H9 (cell line): ENCODE data around the gene MYH2. TPM values are rescaled to one million over a fixed set of nuclear protein-coding genes. Genes with fewer than 3 reads are reported as not detected.

Experiments
- DNase-seq: peaks from one replicate; pipeline ENCODE4 v3.0.0-alpha.2; 2017
- H2AFZ ChIP-seq: one replicate; pipeline ENCODE4 v1.6.1; 2013; ENCODE audit warnings: mild to moderate bottlenecking, low read length, control low read depth, moderate library complexity
- H2AK5ac ChIP-seq: 2 replicates; pipeline ENCODE4 v1.6.1; 2013; ENCODE audit warnings: low read length, control low read depth, mixed read lengths; ENCODE audit not compliant: insufficient read length
- H2BK120ac ChIP-seq: one replicate; pipeline ENCODE4 v1.6.1; 2013; ENCODE audit warnings: low read depth, mild to moderate bottlenecking, low read length, control low read depth, inconsistent platforms; ENCODE audit not compliant: poor library complexity, severe bottlenecking
- H2BK12ac ChIP-seq: 2 replicates; pipeline ENCODE4 v1.6.1; 2013; ENCODE audit warnings: low read length, control low read depth, mixed read lengths, low read depth; ENCODE audit not compliant: insufficient read length
- H2BK15ac ChIP-seq: 2 replicates; pipeline ENCODE4 v1.6.1; 2013; ENCODE audit warnings: low read depth, low read length, control low read depth
- H2BK20ac ChIP-seq: one replicate; pipeline ENCODE4 v1.6.1; 2013; ENCODE audit warnings: low read depth, mild to moderate bottlenecking, low read length, control low read depth, inconsistent platforms; ENCODE audit not compliant: poor library complexity, severe bottlenecking
- H2BK5ac ChIP-seq: 2 replicates; pipeline ENCODE4 v1.6.1; 2013; ENCODE audit warnings: low read length, control low read depth, mixed read lengths; ENCODE audit not compliant: insufficient read length
- H3K14ac ChIP-seq: 2 replicates; pipeline ENCODE4 v1.6.1; 2013; ENCODE audit warnings: low read length, control low read depth; ENCODE audit not compliant: insufficient read depth
- H3K18ac ChIP-seq: 2 replicates; pipeline ENCODE4 v1.6.1; 2013; ENCODE audit warnings: low read depth, mild to moderate bottlenecking, mixed read lengths, low read length, control low read depth; ENCODE audit not compliant: insufficient read length
- H3K23ac ChIP-seq: 2 replicates; pipeline ENCODE4 v1.6.1; 2013; ENCODE audit warnings: low read length, control low read depth, mixed read lengths, low read depth; ENCODE audit not compliant: insufficient read length
- H3K23me2 ChIP-seq: 2 replicates; pipeline ENCODE4 v1.6.1; 2013; ENCODE audit warnings: low read depth, mild to moderate bottlenecking, mixed read lengths, low read length, control low read depth; ENCODE audit not compliant: insufficient read length, poor library complexity, severe bottlenecking
- H3K27ac ChIP-seq: 2 replicates; pipeline ENCODE4 v1.5.1; 2013; ENCODE audit warnings: low read length, control low read depth, mixed read lengths, low read depth; ENCODE audit not compliant: insufficient read length
- H3K27me3 ChIP-seq: 2 replicates; pipeline ENCODE4 v1.6.1; 2013; ENCODE audit warnings: low read length, control low read depth, inconsistent platforms; ENCODE audit not compliant: insufficient read depth
- H3K4ac ChIP-seq: 2 replicates; pipeline ENCODE4 v1.6.1; 2013; ENCODE audit warnings: low read depth, mild to moderate bottlenecking, control low read depth, inconsistent platforms, low read length, moderate library complexity
- H3K4me1 ChIP-seq: 2 replicates; pipeline ENCODE4 v1.6.1; 2013; ENCODE audit warnings: low read length, control low read depth, inconsistent platforms; ENCODE audit not compliant: insufficient read depth
- H3K4me2 ChIP-seq: 2 replicates; pipeline ENCODE4 v1.6.1; 2013; ENCODE audit warnings: low read length, control low read depth, mixed read lengths; ENCODE audit not compliant: insufficient read length, insufficient read depth
- H3K56ac ChIP-seq: 2 replicates; pipeline ENCODE4 v1.6.1; 2013; ENCODE audit warnings: low read depth, mild to moderate bottlenecking, mixed read lengths, low read length, control low read depth; ENCODE audit not compliant: insufficient read length
- H3K79me1 ChIP-seq: 2 replicates; pipeline ENCODE4 v1.6.1; 2013; ENCODE audit warnings: low read depth, mild to moderate bottlenecking, moderate library complexity, low read length, control low read depth, inconsistent platforms; ENCODE audit not compliant: insufficient read depth, poor library complexity, severe bottlenecking
- H3K79me2 ChIP-seq: 2 replicates; pipeline ENCODE4 v1.6.1; 2013; ENCODE audit warnings: low read length, control low read depth, inconsistent platforms; ENCODE audit not compliant: insufficient read depth
- H3K9ac ChIP-seq: 2 replicates; pipeline ENCODE4 v1.6.1; 2013; ENCODE audit warnings: low read length, control low read depth, mixed read lengths; ENCODE audit not compliant: insufficient read length; ENCODE audit errors: extremely low read depth
- H3K9me3 ChIP-seq: one replicate; pipeline ENCODE4 v1.6.1; 2013; ENCODE audit warnings: low read depth, low read length, inconsistent platforms; ENCODE audit not compliant: control insufficient read depth
- H3T11ph ChIP-seq: one replicate; pipeline ENCODE4 v1.6.1; 2013; ENCODE audit warnings: mild to moderate bottlenecking, low read length, control low read depth, inconsistent platforms
- H4K20me1 ChIP-seq: one replicate; pipeline ENCODE4 v1.6.1; 2013; ENCODE audit not compliant: control insufficient read depth, insufficient read length, insufficient read depth
- H4K5ac ChIP-seq: 2 replicates; pipeline ENCODE4 v1.6.1; 2013; ENCODE audit warnings: low read depth, mild to moderate bottlenecking, mixed read lengths, low read length, control low read depth; ENCODE audit not compliant: insufficient read length
- H4K8ac ChIP-seq: replicated peaks from 2 replicates; pipeline ENCODE4 v1.6.1; 2013; ENCODE audit warnings: low read length, control low read depth, mixed read lengths, low read depth; ENCODE audit not compliant: insufficient read length
- H4K91ac ChIP-seq: 2 replicates; pipeline ENCODE4 v1.6.1; 2013; ENCODE audit warnings: low read depth, mild to moderate bottlenecking, moderate library complexity, mixed read lengths, low read length, control low read depth; ENCODE audit not compliant: insufficient read length
- H3K27ac Mint-ChIP-seq, 3 experiments: 2 replicates in 2 of 3; 3 replicates in 1 of 3; pipeline ENCODE4 v1.8.0; 2020 to 2021; ENCODE audit warnings: mixed read lengths in 3 of 3, mild to moderate bottlenecking in 1 of 3, moderate library complexity in 1 of 3
- H3K27me3 Mint-ChIP-seq: 2 replicates; pipeline ENCODE4 v1.8.0; 2021; ENCODE audit warnings: low read depth, mild to moderate bottlenecking, moderate library complexity, mixed read lengths
- H3K36me3 Mint-ChIP-seq, 3 experiments: 2 replicates in 2 of 3; 3 replicates in 1 of 3; pipeline ENCODE4 v1.8.0; 2020 to 2021; ENCODE audit warnings: low read depth in 3 of 3, mixed read lengths in 3 of 3; ENCODE audit not compliant: insufficient read depth in 1 of 3
- H3K4me1 Mint-ChIP-seq, 2 experiments: 2 replicates each; pipeline ENCODE4 v1.8.0; 2020; ENCODE audit warnings: mixed read lengths in 2 of 2
- H3K4me3 Mint-ChIP-seq, 2 experiments: 2 replicates in 1 of 2; 3 replicates in 1 of 2; pipeline ENCODE4 v1.8.0; 2020 to 2021; ENCODE audit warnings: mild to moderate bottlenecking in 2 of 2, mixed read lengths in 2 of 2, moderate library complexity in 1 of 2
- H3K9me3 Mint-ChIP-seq, 2 experiments: 2 replicates in 1 of 2; 3 replicates in 1 of 2; pipeline ENCODE4 v1.8.0; 2020; ENCODE audit warnings: mild to moderate bottlenecking in 2 of 2, mixed read lengths in 2 of 2, moderate library complexity in 1 of 2
- total RNA-seq: library from RNA; stranded (reverse); gene quantifications from 2 replicates; pipeline ENCODE4 v1.2.1, GENCODE V29; 2021
- TF ChIP-seq, protein P1 (sequence below): fragments of 200-600 bp; sonication (generic); conservative IDR thresholded peaks from 3 replicates; pipeline ENCODE4 v1.8.0; 2021; ENCODE audit warnings: antibody characterized with exemption, mild to moderate bottlenecking

Gene MYH2
- total RNA-seq, 1 experiment from 2014 or later = 0.68 TPM

DNA sequence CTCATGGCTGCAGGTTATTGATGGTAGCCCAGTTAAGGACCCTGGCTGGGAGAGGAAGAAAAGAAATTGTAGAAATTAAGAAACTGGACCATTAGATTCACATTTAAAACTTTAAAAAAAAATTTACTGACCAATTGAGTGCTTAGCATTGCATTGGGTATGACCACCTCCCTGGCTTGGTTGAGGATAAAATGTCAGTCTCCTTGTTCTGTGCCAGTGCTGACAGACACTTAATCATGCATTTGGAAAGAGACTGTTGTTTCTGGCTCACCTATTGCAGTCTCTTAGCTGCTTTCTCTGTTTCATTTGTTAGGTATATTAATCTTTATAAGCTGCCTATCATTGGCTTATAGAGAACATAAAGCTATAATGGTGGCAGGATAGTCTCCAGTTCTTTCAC, 32.8 kb downstream of the MYH2 start:
- no peak overlapping the region for H2AFZ ChIP-seq
- DNase-seq = no peak

More for the DNA sequence above, 32.8 kb downstream of the MYH2 start:
- no peaks in the 10 kb centered on the region for H3K27me3 ChIP-seq
- H3K27ac ChIP-seq = no peak overlapping the region
- no peaks in the 10 kb centered on the region for H3K36me3 Mint-ChIP-seq
- no peak overlapping the region for H3K4me3 Mint-ChIP-seq
- no peaks in the 10 kb centered on the region for H3K79me1 ChIP-seq
- no peak overlapping the region for H3K9ac ChIP-seq
- H2AK5ac ChIP-seq = no peak overlapping the region
- TF ChIP-seq, protein P1, sequence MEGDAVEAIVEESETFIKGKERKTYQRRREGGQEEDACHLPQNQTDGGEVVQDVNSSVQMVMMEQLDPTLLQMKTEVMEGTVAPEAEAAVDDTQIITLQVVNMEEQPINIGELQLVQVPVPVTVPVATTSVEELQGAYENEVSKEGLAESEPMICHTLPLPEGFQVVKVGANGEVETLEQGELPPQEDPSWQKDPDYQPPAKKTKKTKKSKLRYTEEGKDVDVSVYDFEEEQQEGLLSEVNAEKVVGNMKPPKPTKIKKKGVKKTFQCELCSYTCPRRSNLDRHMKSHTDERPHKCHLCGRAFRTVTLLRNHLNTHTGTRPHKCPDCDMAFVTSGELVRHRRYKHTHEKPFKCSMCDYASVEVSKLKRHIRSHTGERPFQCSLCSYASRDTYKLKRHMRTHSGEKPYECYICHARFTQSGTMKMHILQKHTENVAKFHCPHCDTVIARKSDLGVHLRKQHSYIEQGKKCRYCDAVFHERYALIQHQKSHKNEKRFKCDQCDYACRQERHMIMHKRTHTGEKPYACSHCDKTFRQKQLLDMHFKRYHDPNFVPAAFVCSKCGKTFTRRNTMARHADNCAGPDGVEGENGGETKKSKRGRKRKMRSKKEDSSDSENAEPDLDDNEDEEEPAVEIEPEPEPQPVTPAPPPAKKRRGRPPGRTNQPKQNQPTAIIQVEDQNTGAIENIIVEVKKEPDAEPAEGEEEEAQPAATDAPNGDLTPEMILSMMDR = no peak
- peaks cover 4 to 5% of the 10 kb centered on the region in 2 experiments for H3K4me1 Mint-ChIP-seq
- no peak overlapping the region for H2BK120ac ChIP-seq
- no peak overlapping the region for H3K14ac ChIP-seq
- no peak overlapping the region for H3K18ac ChIP-seq
- H3K27me3 Mint-ChIP-seq = no peaks in the 10 kb centered on the region
- H4K5ac ChIP-seq = no peak overlapping the region
- H4K20me1 ChIP-seq = no peaks in the 10 kb centered on the region
- no peak overlapping the region for H4K8ac ChIP-seq
- no peaks in the 10 kb centered on the region for H3K23me2 ChIP-seq
- H4K91ac ChIP-seq = no peak overlapping the region
- H2BK20ac ChIP-seq = no peak overlapping the region
- no peaks in the 10 kb centered on the region for H3K9me3 ChIP-seq
- H2BK5ac ChIP-seq = no peak overlapping the region
- H3K79me2 ChIP-seq = no peaks in the 10 kb centered on the region
- no peak overlapping the region for H3K4ac ChIP-seq
- H3T11ph ChIP-seq = no peak overlapping the region
- no peak overlapping the region for H2BK15ac ChIP-seq
- H3K23ac ChIP-seq = no peak overlapping the region
- H3K4me1 ChIP-seq = no peaks in the 10 kb centered on the region
- no peak overlapping the region for H3K56ac ChIP-seq
- no peaks in the 10 kb centered on the region for H3K9me3 Mint-ChIP-seq
- no peak overlapping the region for H2BK12ac ChIP-seq
- H3K27ac Mint-ChIP-seq = no peak overlapping the region
- H3K4me2 ChIP-seq = no peak overlapping the region
